H1 (cell line): ENCODE results near the gene HILPDA. TPM values are rescaled to one million over a fixed set of nuclear protein-coding genes. Genes with fewer than 3 reads are reported as not detected.

Source experiments
- CTCF ChIA-PET: fragments of 300-600 bp; sonication (Branson Sonifier 250); formaldehyde crosslinking; loops from one replicate; lab custom pipeline; 2021; ENCODE audit not compliant: partially characterized antibody; lab: Charles Lee
- POLR2A ChIA-PET: fragments of 300-600 bp; sonication (Branson Sonifier 250); formaldehyde crosslinking; loops from one replicate; lab custom pipeline; 2021; ENCODE audit warnings: inconsistent platforms; ENCODE audit not compliant: partially characterized antibody; lab: Charles Lee
- DNase-seq, 2 experiments: peaks; one replicate each; pipeline versions ENCODE4 v3.0.0 to v3.0.0-alpha.2; 2010 to 2022; ENCODE audit warnings: low spot score in 2 of 2, low read depth in 1 of 2, mixed read lengths in 1 of 2
- FAIRE-seq: peaks from 2 replicates; lab custom pipeline; 2011; peaks lifted over from hg19 to GRCh38; lab: Jason Lieb, UNC
- H2AFZ ChIP-seq: 2 replicates; pipeline ENCODE4 v1.8.1; 2012; ENCODE audit warnings: low read length, inconsistent platforms
- H2AK5ac ChIP-seq: 2 replicates; pipeline ENCODE4 v1.6.1; 2013; ENCODE audit warnings: low read depth, low read length
- H2BK120ac ChIP-seq: replicated peaks from 2 replicates; pipeline ENCODE3; 2013; ENCODE audit warnings: low read depth, low read length, inconsistent platforms
- H2BK12ac ChIP-seq: 2 replicates; pipeline ENCODE4 v1.6.1; 2013; ENCODE audit warnings: low read depth, low read length
- H2BK15ac ChIP-seq: 2 replicates; pipeline ENCODE4 v1.6.1; 2013; ENCODE audit warnings: low read length
- H2BK20ac ChIP-seq: 2 replicates; pipeline ENCODE4 v1.6.1; 2013; ENCODE audit warnings: low read length
- H2BK5ac ChIP-seq: 2 replicates; pipeline ENCODE4 v1.6.1; 2013; ENCODE audit warnings: low read depth, low read length
- H3K14ac ChIP-seq: 2 replicates; pipeline ENCODE4 v1.6.1; 2013; ENCODE audit warnings: inconsistent platforms; ENCODE audit not compliant: insufficient read length
- H3K18ac ChIP-seq: 2 replicates; pipeline ENCODE4 v1.6.1; 2013; ENCODE audit warnings: low read length; ENCODE audit errors: extremely low read depth
- H3K23ac ChIP-seq: 2 replicates; pipeline ENCODE4 v1.6.1; 2013; ENCODE audit warnings: inconsistent platforms; ENCODE audit not compliant: insufficient read length
- H3K23me2 ChIP-seq: 2 replicates; pipeline ENCODE4 v1.6.1; 2013; ENCODE audit warnings: low read depth, low read length
- H3K27ac ChIP-seq: 2 replicates; pipeline ENCODE4 v1.6.1; 2011; ENCODE audit warnings: low read depth, low read length, inconsistent platforms
- H3K27me3 ChIP-seq, 4 experiments: replicated peaks in 1 of 4; 1 replicate in 1 of 4; 2 replicates in 3 of 4; pipeline versions ENCODE4 v1.6.1 to v1.8.1; 2011 to 2013; ENCODE audit warnings: low read length in 3 of 4, mild to moderate bottlenecking in 3 of 4, inconsistent platforms in 2 of 4, mixed read lengths in 2 of 4, moderate library complexity in 1 of 4; ENCODE audit not compliant: control insufficient read depth in 3 of 4, insufficient read depth in 3 of 4; ENCODE audit errors: extremely low read depth in 1 of 4
- H3K36me3 ChIP-seq, 4 experiments: 2 replicates each; pipeline versions ENCODE4 v1.6.1 to v1.8.1; 2011 to 2013; ENCODE audit warnings: mild to moderate bottlenecking in 4 of 4, low read length in 3 of 4, moderate library complexity in 2 of 4, control low read depth in 1 of 4, inconsistent platforms in 1 of 4; ENCODE audit not compliant: insufficient read depth in 4 of 4, control insufficient read depth in 2 of 4
- H3K4ac ChIP-seq: replicated peaks from 2 replicates; pipeline ENCODE3; 2013; ENCODE audit warnings: low read length, low read depth, mixed read lengths, inconsistent platforms; ENCODE audit not compliant: insufficient read length
- H3K4me1 ChIP-seq, 4 experiments: replicated peaks in 1 of 4; 1 replicate in 1 of 4; 2 replicates in 3 of 4; pipeline versions ENCODE4 v1.6.1 to v1.8.1; 2011 to 2013; ENCODE audit warnings: low read length in 3 of 4, inconsistent platforms in 2 of 4, mixed read lengths in 1 of 4; ENCODE audit not compliant: insufficient read depth in 4 of 4, control insufficient read depth in 3 of 4
- H3K4me2 ChIP-seq, 2 experiments: 2 replicates each; pipeline versions ENCODE4 v1.6.1 to v1.8.1; 2011 to 2013; ENCODE audit warnings: low read depth in 2 of 2, low read length in 2 of 2, control low read depth in 1 of 2, inconsistent platforms in 1 of 2, mild to moderate bottlenecking in 1 of 2; ENCODE audit not compliant: insufficient read depth in 1 of 2
- H3K4me3 ChIP-seq, 4 experiments: fragments of 200-600, 300-600 bp in 1 of 4; sonication (generic), shearing (Covaris generic), sonication (Bioruptor Twin) in 1 of 4; 2 replicates each; pipeline versions ENCODE4 v1.5.1 to v1.8.1; 2011 to 2016; ENCODE audit warnings: low read length in 4 of 4, low read depth in 3 of 4, control low read depth in 2 of 4, inconsistent platforms in 2 of 4, mild to moderate bottlenecking in 2 of 4, mixed read lengths in 1 of 4, moderate library complexity in 1 of 4; ENCODE audit not compliant: insufficient read depth in 2 of 4; ENCODE audit errors: extremely low read depth in 1 of 4
- H3K56ac ChIP-seq: replicated peaks from 2 replicates; pipeline ENCODE3; 2013; ENCODE audit warnings: low read depth, mild to moderate bottlenecking, mixed read lengths, low read length, inconsistent platforms; ENCODE audit not compliant: insufficient read length
- H3K79me1 ChIP-seq: 2 replicates; pipeline ENCODE4 v1.6.1; 2013; ENCODE audit warnings: low read depth, low read length, control low read depth
- H3K79me2 ChIP-seq, 2 experiments: 2 replicates each; pipeline versions ENCODE4 v1.6.1 to v1.8.1; 2012 to 2013; ENCODE audit warnings: low read length in 2 of 2, mild to moderate bottlenecking in 2 of 2, inconsistent platforms in 1 of 2; ENCODE audit not compliant: insufficient read depth in 2 of 2, control insufficient read depth in 1 of 2
- H3K9ac ChIP-seq, 4 experiments: replicated peaks in 1 of 4; 1 replicate in 1 of 4; 2 replicates in 3 of 4; pipeline versions ENCODE4 v1.6.1 to v1.8.1; 2011 to 2013; ENCODE audit warnings: low read depth in 3 of 4, low read length in 3 of 4, control low read depth in 2 of 4, mild to moderate bottlenecking in 2 of 4, moderate library complexity in 2 of 4, inconsistent platforms in 1 of 4; ENCODE audit errors: extremely low read depth in 1 of 4
- H3K9me3 ChIP-seq, 2 experiments: 2 replicates each; pipeline versions ENCODE4 v1.6.1 to v1.8.1; 2012 to 2013; ENCODE audit warnings: mild to moderate bottlenecking in 2 of 2, moderate library complexity in 2 of 2, control low read depth in 1 of 2, inconsistent platforms in 1 of 2, low read depth in 1 of 2, low read length in 1 of 2, mixed read lengths in 1 of 2; ENCODE audit not compliant: insufficient read depth in 2 of 2
- H4K20me1 ChIP-seq, 2 experiments: replicated peaks in 1 of 2; 2 replicates each; pipeline versions ENCODE3 to v1.8.1; 2011 to 2013; ENCODE audit warnings: inconsistent platforms in 2 of 2, low read length in 2 of 2, mild to moderate bottlenecking in 1 of 2; ENCODE audit not compliant: insufficient read depth in 2 of 2, control insufficient read depth in 1 of 2
- H4K5ac ChIP-seq: 2 replicates; pipeline ENCODE4 v1.6.1; 2013; ENCODE audit warnings: low read length, low read depth, mixed read lengths, inconsistent platforms; ENCODE audit not compliant: insufficient read length
- H4K8ac ChIP-seq: 2 replicates; pipeline ENCODE4 v1.8.0; 2013; ENCODE audit warnings: mild to moderate bottlenecking, moderate library complexity, low read length, inconsistent platforms; ENCODE audit not compliant: insufficient read depth; ENCODE audit errors: extremely low read depth
- H4K91ac ChIP-seq: replicated peaks from 2 replicates; pipeline ENCODE3; 2013; ENCODE audit warnings: low read length, mixed read lengths, inconsistent platforms; ENCODE audit not compliant: insufficient read length
- CBX5 ChIP-seq: fragments of 300-800, 300-1000 bp; sonication (generic); IDR thresholded peaks from 2 replicates; pipeline ENCODE4 v1.7.1; 2016; ENCODE audit warnings: antibody characterized with exemption, low read length, low read depth
- JUN ChIP-seq: IDR thresholded peaks from 2 replicates; pipeline ENCODE4 v1.6.1; 2011; ENCODE audit warnings: low read depth, mild to moderate bottlenecking, improper control_type of control experiment, low read length
- KDM1A ChIP-seq: fragments of 200-600, 300-600 bp; sonication (generic); IDR thresholded peaks from 2 replicates; pipeline ENCODE4 v1.7.1; 2016; ENCODE audit warnings: mild to moderate bottlenecking, low read length, borderline replicate concordance
- SIRT6 ChIP-seq: IDR thresholded peaks from one replicate; pipeline ENCODE4 v1.7.1; 2012; ENCODE audit warnings: low read length, inconsistent platforms
- SRF ChIP-seq: IDR thresholded peaks from 2 replicates; pipeline ENCODE4 v1.6.1; 2011; ENCODE audit warnings: mild to moderate bottlenecking, low read depth, low read length, moderate library complexity
- ZNF274 ChIP-seq: IDR thresholded peaks from 2 replicates; pipeline ENCODE4 v1.7.0; 2012; ENCODE audit warnings: low read length, borderline replicate concordance; ENCODE audit errors: extremely low read depth
- WGBS, 2 experiments: shearing (Covaris generic) in 1 of 2; methylation state at CpG; one replicate each; pipeline versions ENCODE4 v1.1.6 to v1.1.7; 2013 to 2015; ENCODE audit warnings: low lambda C conversion rate in 2 of 2, mixed read lengths in 2 of 2, inconsistent platforms in 1 of 2, low coverage in 1 of 2, missing lambda C conversion rate in 1 of 2; ENCODE audit not compliant: insufficient replicate concordance in 2 of 2, insufficient coverage in 1 of 2, insufficient read length in 1 of 2; ENCODE audit errors: extremely low coverage in 1 of 2, missing lambda C conversion rate in 1 of 2; 5-methylcytosine and 5-hydroxymethylcytosine counted together
- polyA plus RNA-seq, 7 experiments: library from polyadenylated mRNA; depleted of rRNA in 3 of 7; stranded (reverse) in 5 of 7; unstranded in 2 of 7; fragments of >200 nt in 5 of 7; fragments of 200-250 nt in 2 of 7; gene quantifications; 1 replicate in 5 of 7; 2 replicates in 1 of 7; 4 replicates in 1 of 7; pipeline versions ENCODE4 v1.2.1 to v1.2.3, GENCODE V29; 2011 to 2013; ENCODE audit warnings: missing spikeins in 2 of 7, mixed read lengths in 2 of 7
- total RNA-seq: library from RNA; stranded (reverse); fragmentation: NEBNext Ultra II Directional; extraction: Animal tissue kit (Norgen Biotek cat#: 25700); gene quantifications from 2 replicates; pipeline ENCODE4 v1.2.1, GENCODE V29; 2021
- TF ChIP-seq, protein P1 (sequence below): IDR thresholded peaks from 2 replicates; pipeline ENCODE4 v1.6.1; 2011; ENCODE audit warnings: low read depth, mild to moderate bottlenecking, low read length; ENCODE audit not compliant: insufficient read depth

Gene HILPDA
- total and polyA plus RNA-seq, 2 of the 8 experiments (the other 6 are each of a cell fraction or from before 2014, with no cell fraction given) = 35.6 to 80.0 TPM

DNA sequence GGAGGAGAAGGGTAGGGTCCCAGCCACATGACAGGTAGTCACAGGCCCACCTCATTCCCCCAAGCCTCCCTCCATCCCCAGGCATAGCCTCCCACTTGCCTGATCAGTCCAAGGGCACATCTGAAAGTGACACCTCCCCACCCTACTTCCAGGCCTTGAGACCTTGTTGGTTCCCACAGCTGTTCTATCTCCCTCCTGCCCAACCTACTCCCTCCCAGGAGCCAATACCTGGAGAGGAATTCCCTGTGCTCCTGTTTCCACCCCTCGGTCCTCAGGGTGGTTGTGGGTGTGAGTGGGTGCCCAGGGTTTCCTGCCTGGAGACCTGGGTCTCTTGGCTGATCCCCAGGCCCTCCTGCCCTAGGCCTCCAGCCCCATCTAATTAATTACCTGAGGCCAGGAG, 34.3 kb upstream of the HILPDA start:
- TF ChIP-seq ZNF274 (no peak), KDM1A (no peak), JUN (no peak), SRF (no peak), SIRT6 (no peak), CBX5 (no peak)
- TF ChIP-seq, protein P1, sequence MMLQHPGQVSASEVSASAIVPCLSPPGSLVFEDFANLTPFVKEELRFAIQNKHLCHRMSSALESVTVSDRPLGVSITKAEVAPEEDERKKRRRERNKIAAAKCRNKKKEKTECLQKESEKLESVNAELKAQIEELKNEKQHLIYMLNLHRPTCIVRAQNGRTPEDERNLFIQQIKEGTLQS = no peak
- CTCF ChIA-PET = interaction anchor here (0.7 to 16.2 kb wide), 5 partner anchors 17 to 40 kb away, joined by 3 to 348 read pairs (median 7); partner anchors contain the start of gene IMPDH1

More for the DNA sequence above, 34.3 kb upstream of the HILPDA start:
- H3K9ac ChIP-seq = no peak overlapping the region
- H2AFZ ChIP-seq = peak overlapping the region; percentile 53; the same call in 1 of the 2 replicates
- H3K79me1 ChIP-seq = no peaks in the 10 kb centered on the region
- H4K91ac ChIP-seq = no peak overlapping the region
- H3K4ac ChIP-seq = no peak overlapping the region
- no peaks in the 10 kb centered on the region for H3K27me3 ChIP-seq
- no peak overlapping the region for H2BK20ac ChIP-seq
- no peak overlapping the region for H4K5ac ChIP-seq
- H2BK12ac ChIP-seq = no peak overlapping the region
- H3K23me2 ChIP-seq = peaks cover 3% of the 10 kb centered on the region; the same call in 1 of the 2 replicates
- peaks cover 0 to 3% (median 0%) of the 10 kb centered on the region in 4 experiments; a peak in 1 of 7 replicates for H3K4me1 ChIP-seq
- H3K27ac ChIP-seq = no peak overlapping the region
- no peak overlapping the region for H3K56ac ChIP-seq
- POLR2A ChIA-PET = no interaction called here
- H3K23ac ChIP-seq = no peak overlapping the region
- no peaks in the 10 kb centered on the region for H3K9me3 ChIP-seq
- no peak overlapping the region for H2BK120ac ChIP-seq
- H3K4me3 ChIP-seq = no peak overlapping the region
- H3K79me2 ChIP-seq = no peaks in the 10 kb centered on the region
- H4K8ac ChIP-seq = no peak overlapping the region
- H3K14ac ChIP-seq = no peak overlapping the region
- FAIRE-seq (no peak), DNase-seq (no peak)
- H4K20me1 ChIP-seq = no peaks in the 10 kb centered on the region
- H3K36me3 ChIP-seq = no peaks in the 10 kb centered on the region
- no peak overlapping the region for H3K4me2 ChIP-seq
- WGBS, 2 experiments = 86% methylated on average over 1 of the region's 1 CpG; no CpG with 5 or more reads in 1 of the 2 experiments
- no peak overlapping the region for H2BK5ac ChIP-seq
- no peak overlapping the region for H3K18ac ChIP-seq
- H2BK15ac ChIP-seq = no peak overlapping the region
- no peak overlapping the region for H2AK5ac ChIP-seq
